MM.1S (cell line): ENCODE results near the gene DIS3L2.

Source experiments
- DNase-seq: peaks from one replicate; pipeline ENCODE4 v3.0.0-alpha.2; 2015
- H2AFZ ChIP-seq: fragments of 300-600 bp; sonication (generic); 2 replicates; pipeline ENCODE4 v1.6.0; 2016; ENCODE audit warnings: antibody characterized with exemption, low read length
- H3F3A ChIP-seq: fragments of 300-600 bp; sonication (generic); 2 replicates; pipeline ENCODE4 v1.6.1; 2016; ENCODE audit warnings: mild to moderate bottlenecking, antibody characterized with exemption, low read length, moderate library complexity, mixed read lengths; ENCODE audit not compliant: insufficient read depth
- H3K27ac ChIP-seq: fragments of 300-600 bp; sonication (generic); 2 replicates; pipeline ENCODE4 v1.5.1; 2016; ENCODE audit warnings: mild to moderate bottlenecking, low read length
- H3K27me3 ChIP-seq: fragments of 300-600 bp; sonication (generic); replicated peaks from 2 replicates; pipeline ENCODE4 v1.6.0; 2016; ENCODE audit warnings: low read length; ENCODE audit not compliant: insufficient read depth
- H3K36me3 ChIP-seq: fragments of 300-600 bp; sonication (generic); replicated peaks from 2 replicates; pipeline ENCODE4 v1.6.1; 2016; ENCODE audit warnings: mild to moderate bottlenecking, low read length, mixed read lengths; ENCODE audit not compliant: insufficient read depth
- H3K4me1 ChIP-seq: fragments of 300-600 bp; sonication (generic); 2 replicates; pipeline ENCODE4 v1.6.1; 2016; ENCODE audit warnings: low read length, mixed read lengths
- H3K4me2 ChIP-seq: fragments of 300-600 bp; sonication (generic); 2 replicates; pipeline ENCODE4 v1.6.0; 2016; ENCODE audit warnings: low read depth, low read length
- H3K4me3 ChIP-seq: fragments of 300-600 bp; sonication (generic); 2 replicates; pipeline ENCODE4 v1.5.1; 2016; ENCODE audit warnings: low read length, mixed read lengths
- H3K79me2 ChIP-seq: fragments of 300-600 bp; sonication (generic); 2 replicates; pipeline ENCODE4 v1.6.1; 2016; ENCODE audit warnings: mixed run types, low read length, mixed read lengths
- H3K9ac ChIP-seq: fragments of 300-600 bp; sonication (generic); 2 replicates; pipeline ENCODE4 v1.6.1; 2016; ENCODE audit warnings: low read length, mixed read lengths
- H3K9me2 ChIP-seq: fragments of 300-600 bp; sonication (generic); replicated peaks from 2 replicates; pipeline ENCODE4 v1.6.1; 2016; ENCODE audit warnings: mild to moderate bottlenecking, low read length, mixed read lengths; ENCODE audit not compliant: insufficient read depth
- H3K9me3 ChIP-seq: fragments of 300-600 bp; sonication (generic); replicated peaks from 2 replicates; pipeline ENCODE4 v1.6.1; 2016; ENCODE audit warnings: mild to moderate bottlenecking, low read length, mixed read lengths; ENCODE audit not compliant: insufficient read depth
- H4K20me1 ChIP-seq: fragments of 300-600 bp; sonication (generic); 2 replicates; pipeline ENCODE4 v1.6.1; 2016; ENCODE audit warnings: mild to moderate bottlenecking, low read length, moderate library complexity, mixed read lengths; ENCODE audit not compliant: insufficient read depth
- CTCF ChIP-seq: fragments of 300-600 bp; sonication (generic); IDR thresholded peaks from 2 replicates; pipeline ENCODE4 v1.5.1; 2016; ENCODE audit warnings: antibody characterized with exemption, low read length, mixed read lengths
- EZH2 ChIP-seq: fragments of 300-600 bp; sonication (generic); optimal IDR thresholded peaks from 2 replicates; pipeline ENCODE3; 2017; ENCODE audit warnings: low read depth, mild to moderate bottlenecking, antibody characterized with exemption, low read length, mixed read lengths
- EZH2phosphoT487 ChIP-seq: fragments of 300-600 bp; sonication (generic); IDR thresholded peaks from 2 replicates; pipeline ENCODE4 v1.6.1; 2018; ENCODE audit warnings: antibody characterized with exemption, low read length

The DIS3L2 gene

DNA sequence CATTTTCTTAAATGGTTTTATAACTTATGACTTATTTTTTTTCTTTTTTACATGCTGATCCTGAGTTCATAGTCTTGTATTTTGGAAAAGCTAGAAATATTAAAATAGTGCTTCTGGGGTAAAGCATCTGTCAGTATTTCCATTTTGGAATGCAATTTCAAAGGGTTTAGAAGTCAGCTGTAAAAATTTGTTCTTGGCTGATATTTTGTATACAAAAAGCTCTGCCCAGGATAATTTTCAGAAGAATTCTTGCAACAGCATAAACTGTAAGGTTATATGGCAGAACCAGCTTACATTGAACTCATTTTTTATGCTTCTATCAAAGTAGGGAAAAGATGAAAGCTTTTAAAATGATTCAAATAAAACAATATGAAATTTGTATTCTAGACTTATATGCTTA, 97.4 kb downstream of the DIS3L2 start:
- no peak overlapping the region for H2AFZ ChIP-seq
- no peak overlapping the region for H3K27ac ChIP-seq
- no peak for TF ChIP-seq CTCF
- no peak for TF ChIP-seq EZH2
- TF ChIP-seq EZH2phosphoT487: no peak
- no peaks in the 10 kb centered on the region for H4K20me1 ChIP-seq
- peaks cover 13% of the 10 kb centered on the region; the same call in 1 of the 2 replicates for H3K79me2 ChIP-seq
- H3K9ac ChIP-seq: no peak overlapping the region
- H3K4me1 ChIP-seq: no peaks in the 10 kb centered on the region
- no peaks in the 10 kb centered on the region for H3K27me3 ChIP-seq
- DNase-seq: no peak
- no peak overlapping the region for H3K4me2 ChIP-seq
- no peak overlapping the region for H3K4me3 ChIP-seq
- H3K36me3 ChIP-seq: no peaks in the 10 kb centered on the region
- H3K9me3 ChIP-seq: no peaks in the 10 kb centered on the region
- H3F3A ChIP-seq: no peaks in the 10 kb centered on the region
- H3K9me2 ChIP-seq: no peaks in the 10 kb centered on the region

- Histone ChIP-seq H3K9ac (no peak overlapping the region), H3K79me2 (peaks cover 18% of the 10 kb centered on the region; the same call in 1 of the 2 replicates)
- DNase-seq: no peak
Observed at GRCh38 chr2:232061265-232061664, 99.8 kb downstream of the DIS3L2 start.

GRCh38 chr2:232073026-232073425, 111.5 kb downstream of the DIS3L2 start:
- TF ChIP-seq EZH2 (no peak), EZH2phosphoT487 (no peak), CTCF (no peak)
- Histone ChIP-seq H3K9me3 (no peaks in the 10 kb centered on the region), H3K27ac (no peak overlapping the region), H2AFZ (no peak overlapping the region), H3K4me3 (no peak overlapping the region), H3K9me2 (no peaks in the 10 kb centered on the region), H3K36me3 (no peaks in the 10 kb centered on the region), H3K27me3 (no peaks in the 10 kb centered on the region), H3F3A (no peaks in the 10 kb centered on the region), H3K4me2 (no peak overlapping the region), H3K9ac (no peak overlapping the region), H3K4me1 (0 out of 2 replicates have a peak, but pooled peaks cover 6% of the 10 kb centered on the region), H3K79me2 (peaks cover 7% of the 10 kb centered on the region; the same call in 1 of the 2 replicates), H4K20me1 (no peaks in the 10 kb centered on the region)
- DNase-seq: no peak

More at GRCh38 chr2:232061265-232061664, 99.8 kb downstream of the DIS3L2 start:
- no peaks in the 10 kb centered on the region for H3K4me1 ChIP-seq
- H3K9me2 ChIP-seq: no peaks in the 10 kb centered on the region
- TF ChIP-seq EZH2phosphoT487 (no peak), EZH2 (no peak), CTCF (no peak)
- no peaks in the 10 kb centered on the region for H3K27me3 ChIP-seq
- no peak overlapping the region for H3K4me3 ChIP-seq
- H2AFZ ChIP-seq: no peak overlapping the region
- H3F3A ChIP-seq: no peaks in the 10 kb centered on the region
- no peaks in the 10 kb centered on the region for H3K9me3 ChIP-seq
- H3K4me2 ChIP-seq: no peak overlapping the region
- no peaks in the 10 kb centered on the region for H3K36me3 ChIP-seq
- H4K20me1 ChIP-seq: no peaks in the 10 kb centered on the region
- H3K27ac ChIP-seq: no peak overlapping the region
